HEK293T (cell line): ENCODE results near the gene EPHA7.

Source experiments
- ARNT ChIP-seq: fragments of 450-650 bp; IDR thresholded peaks from 2 replicates; pipeline ENCODE4 v1.6.1; 2017; ENCODE audit warnings: mild to moderate bottlenecking
- BHLHE40 ChIP-seq: fragments of 450-650 bp; IDR thresholded peaks from 2 replicates; pipeline ENCODE4 v1.6.1; 2016; ENCODE audit warnings: mild to moderate bottlenecking, moderate library complexity, borderline replicate concordance
- FOXA1 ChIP-seq: fragments of 450-650 bp; IDR thresholded peaks from 2 replicates; pipeline ENCODE4 v1.6.1; 2016; ENCODE audit warnings: mild to moderate bottlenecking
- FOXK2 ChIP-seq: fragments of 450-650 bp; IDR thresholded peaks from 2 replicates; pipeline ENCODE4 v1.6.1; 2016; ENCODE audit warnings: mild to moderate bottlenecking
- FOXM1 ChIP-seq: fragments of 450-650 bp; IDR thresholded peaks from 2 replicates; pipeline ENCODE4 v1.6.1; 2017; ENCODE audit warnings: mild to moderate bottlenecking, borderline replicate concordance
- L3MBTL2 ChIP-seq: fragments of 450-650 bp; conservative IDR thresholded peaks from 2 replicates; pipeline ENCODE4 v1.6.1; 2016; ENCODE audit warnings: mild to moderate bottlenecking
- LEF1 ChIP-seq: fragments of 450-650 bp; IDR thresholded peaks from 2 replicates; pipeline ENCODE4 v1.6.1; 2017; ENCODE audit warnings: mild to moderate bottlenecking, borderline replicate concordance
- NFRKB ChIP-seq: fragments of 450-650 bp; IDR thresholded peaks from 2 replicates; pipeline ENCODE4 v1.6.1; 2016; ENCODE audit warnings: mild to moderate bottlenecking, moderate library complexity
- SP1 ChIP-seq: fragments of 450-650 bp; IDR thresholded peaks from 2 replicates; pipeline ENCODE4 v1.6.1; 2017
- SUZ12 ChIP-seq: fragments of 450-650 bp; IDR thresholded peaks from 2 replicates; pipeline ENCODE4 v1.6.1; 2016; ENCODE audit warnings: mild to moderate bottlenecking
- TARDBP ChIP-seq: fragments of 450-650 bp; IDR thresholded peaks from 2 replicates; pipeline ENCODE4 v1.6.1; 2016
- ZNF384 ChIP-seq: fragments of 450-650 bp; IDR thresholded peaks from 2 replicates; pipeline ENCODE4 v1.6.1; 2016
- TF ChIP-seq, protein P1 (sequence below): fragments of 450-650 bp; IDR thresholded peaks from 2 replicates; pipeline ENCODE4 v1.6.1; 2016

DNA sequence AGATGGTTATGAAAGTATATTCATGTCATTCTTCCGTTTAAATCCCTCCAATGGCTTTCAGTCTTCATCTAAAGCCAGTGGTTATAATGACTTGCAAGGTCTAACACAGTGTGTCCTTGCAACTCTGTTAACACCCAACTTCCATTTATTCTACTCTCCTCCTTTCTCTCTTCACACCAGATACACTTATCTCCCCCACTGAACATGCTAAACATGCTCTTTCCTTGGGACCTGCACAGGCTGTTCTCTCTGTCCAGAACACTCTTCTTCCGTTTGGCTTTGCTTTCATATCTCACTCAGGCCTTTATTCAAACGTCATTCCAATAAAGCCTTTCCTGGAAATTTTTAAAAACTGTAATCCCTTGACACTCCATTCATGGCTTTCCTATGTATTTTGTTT, 91.5 kb downstream of the EPHA7 start:
- TF ChIP-seq, protein P1, sequence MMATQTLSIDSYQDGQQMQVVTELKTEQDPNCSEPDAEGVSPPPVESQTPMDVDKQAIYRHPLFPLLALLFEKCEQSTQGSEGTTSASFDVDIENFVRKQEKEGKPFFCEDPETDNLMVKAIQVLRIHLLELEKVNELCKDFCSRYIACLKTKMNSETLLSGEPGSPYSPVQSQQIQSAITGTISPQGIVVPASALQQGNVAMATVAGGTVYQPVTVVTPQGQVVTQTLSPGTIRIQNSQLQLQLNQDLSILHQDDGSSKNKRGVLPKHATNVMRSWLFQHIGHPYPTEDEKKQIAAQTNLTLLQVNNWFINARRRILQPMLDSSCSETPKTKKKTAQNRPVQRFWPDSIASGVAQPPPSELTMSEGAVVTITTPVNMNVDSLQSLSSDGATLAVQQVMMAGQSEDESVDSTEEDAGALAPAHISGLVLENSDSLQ, result no peak
- TF ChIP-seq SP1, result no peak
- TF ChIP-seq FOXM1, result no peak
- no peak for TF ChIP-seq FOXA1
- no peak for TF ChIP-seq ZNF384
- TF ChIP-seq BHLHE40, result no peak
- TF ChIP-seq TARDBP, result no peak
- no peak for TF ChIP-seq L3MBTL2
- TF ChIP-seq NFRKB, result no peak
- no peak for TF ChIP-seq LEF1
- no peak for TF ChIP-seq FOXK2
- TF ChIP-seq ARNT, result no peak
- no peak for TF ChIP-seq SUZ12
